Loucy (cell line): Measurements from ENCODE around the gene WBP2.

Experiments
- EZH2phosphoT487 ChIP-seq: fragments of 200-600 bp; IDR thresholded peaks from 2 replicates; pipeline ENCODE4 v1.6.1; 2018; ENCODE audit warnings: antibody characterized with exemption, mild to moderate bottlenecking, moderate library complexity, borderline replicate concordance
- TF ChIP-seq, protein P1 (sequence below): fragments of 200-600 bp; sonication (generic); conservative IDR thresholded peaks from 2 replicates; pipeline ENCODE4 v1.5.1; 2014; ENCODE audit warnings: mild to moderate bottlenecking, antibody characterized with exemption, low read length

DNA sequence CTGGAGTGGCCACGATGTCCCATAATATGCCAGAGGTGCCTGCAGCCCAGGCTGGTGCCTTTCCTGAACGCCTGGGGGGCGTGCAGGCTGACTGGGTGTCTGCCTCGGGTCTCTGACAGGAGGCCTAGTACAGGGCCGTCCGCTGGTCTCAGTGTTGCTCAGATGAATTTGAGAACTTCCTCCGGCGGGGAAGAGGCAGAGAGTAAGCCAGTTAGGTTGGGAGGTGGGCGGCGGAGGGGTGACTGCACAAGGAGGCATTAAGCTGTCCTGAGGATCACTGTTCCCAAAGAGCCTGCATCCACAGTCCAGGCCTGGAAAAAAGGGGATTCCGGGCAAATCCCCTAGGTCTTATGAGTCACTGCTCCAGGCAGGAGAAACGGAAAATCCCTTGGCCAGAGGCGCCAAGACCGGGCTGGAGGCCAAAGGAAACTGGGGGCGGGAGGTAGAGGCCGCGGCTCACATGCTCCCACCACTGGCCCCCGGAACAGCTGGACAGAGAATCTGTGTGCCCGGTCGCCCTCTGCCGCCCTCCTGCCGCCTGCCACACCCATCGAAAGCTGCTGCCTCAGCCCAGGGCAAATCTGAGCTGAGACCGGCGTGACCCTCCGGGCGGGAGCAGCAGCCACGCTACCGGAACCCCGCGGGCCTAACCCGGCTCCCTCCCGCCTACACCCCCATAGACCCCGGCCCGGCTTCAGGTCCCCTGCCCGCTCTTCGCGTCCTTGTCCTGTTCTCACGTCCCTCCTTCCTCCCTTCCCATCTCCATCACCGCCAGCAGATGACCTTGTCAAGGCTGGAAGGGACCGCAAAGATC is 22.0 kb upstream of the WBP2 start:
- TF ChIP-seq, protein P1, sequence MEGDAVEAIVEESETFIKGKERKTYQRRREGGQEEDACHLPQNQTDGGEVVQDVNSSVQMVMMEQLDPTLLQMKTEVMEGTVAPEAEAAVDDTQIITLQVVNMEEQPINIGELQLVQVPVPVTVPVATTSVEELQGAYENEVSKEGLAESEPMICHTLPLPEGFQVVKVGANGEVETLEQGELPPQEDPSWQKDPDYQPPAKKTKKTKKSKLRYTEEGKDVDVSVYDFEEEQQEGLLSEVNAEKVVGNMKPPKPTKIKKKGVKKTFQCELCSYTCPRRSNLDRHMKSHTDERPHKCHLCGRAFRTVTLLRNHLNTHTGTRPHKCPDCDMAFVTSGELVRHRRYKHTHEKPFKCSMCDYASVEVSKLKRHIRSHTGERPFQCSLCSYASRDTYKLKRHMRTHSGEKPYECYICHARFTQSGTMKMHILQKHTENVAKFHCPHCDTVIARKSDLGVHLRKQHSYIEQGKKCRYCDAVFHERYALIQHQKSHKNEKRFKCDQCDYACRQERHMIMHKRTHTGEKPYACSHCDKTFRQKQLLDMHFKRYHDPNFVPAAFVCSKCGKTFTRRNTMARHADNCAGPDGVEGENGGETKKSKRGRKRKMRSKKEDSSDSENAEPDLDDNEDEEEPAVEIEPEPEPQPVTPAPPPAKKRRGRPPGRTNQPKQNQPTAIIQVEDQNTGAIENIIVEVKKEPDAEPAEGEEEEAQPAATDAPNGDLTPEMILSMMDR, result no peak
- TF ChIP-seq EZH2phosphoT487, result no peak
